Transverse colon (tissue), 4 donors: ENCODE results near the gene ATP2B1.

Experiments
- CTCF ChIP-seq, 5 experiments: fragments of 200-600 bp in 3 of 5; fragments of 450-650 bp in 2 of 5; sonication (generic) in 3 of 5; IDR thresholded peaks; 1 replicate in 2 of 5; 2 replicates in 3 of 5; pipeline ENCODE4 v1.5.1; 2016 to 2017; ENCODE audit warnings: antibody characterized with exemption in 5 of 5, inconsistent platforms in 3 of 5, mild to moderate bottlenecking in 2 of 5, moderate library complexity in 1 of 5
- POLR2AphosphoS5 ChIP-seq, 3 donors: sonication (generic); formaldehyde crosslinking; IDR thresholded peaks; one replicate each; pipeline ENCODE4 v1.6.1; 2016; ENCODE audit warnings: antibody characterized with exemption in 3 of 3

GRCh38 chr12:89661706-89662330 lies 46.8 kb downstream of the ATP2B1 start:
- TF ChIP-seq POLR2AphosphoS5 (IDR thresholded peaks at IDR 0.05): no peak
- no peak for TF ChIP-seq CTCF (IDR thresholded peaks at IDR 0.05)
